AG09309 (cell line): Measurements from ENCODE around the gene C14orf93.

Source experiments
- DNase-seq: peaks from one replicate; pipeline ENCODE4 v3.0.0-alpha.2; 2010; ENCODE audit warnings: low read depth
- H3K4me3 ChIP-seq: 2 replicates; pipeline ENCODE4 v1.5.1; 2011; ENCODE audit warnings: mild to moderate bottlenecking, low read depth, low read length, moderate library complexity; ENCODE audit not compliant: control insufficient read depth
- TF ChIP-seq, protein P1 (sequence below): IDR thresholded peaks from 2 replicates; pipeline ENCODE4 v1.5.1; 2011; ENCODE audit warnings: mild to moderate bottlenecking, low read depth, low read length, inconsistent platforms; ENCODE audit not compliant: insufficient read depth, control insufficient read depth; ENCODE audit errors: missing control alignments

The C14orf93 gene

DNA sequence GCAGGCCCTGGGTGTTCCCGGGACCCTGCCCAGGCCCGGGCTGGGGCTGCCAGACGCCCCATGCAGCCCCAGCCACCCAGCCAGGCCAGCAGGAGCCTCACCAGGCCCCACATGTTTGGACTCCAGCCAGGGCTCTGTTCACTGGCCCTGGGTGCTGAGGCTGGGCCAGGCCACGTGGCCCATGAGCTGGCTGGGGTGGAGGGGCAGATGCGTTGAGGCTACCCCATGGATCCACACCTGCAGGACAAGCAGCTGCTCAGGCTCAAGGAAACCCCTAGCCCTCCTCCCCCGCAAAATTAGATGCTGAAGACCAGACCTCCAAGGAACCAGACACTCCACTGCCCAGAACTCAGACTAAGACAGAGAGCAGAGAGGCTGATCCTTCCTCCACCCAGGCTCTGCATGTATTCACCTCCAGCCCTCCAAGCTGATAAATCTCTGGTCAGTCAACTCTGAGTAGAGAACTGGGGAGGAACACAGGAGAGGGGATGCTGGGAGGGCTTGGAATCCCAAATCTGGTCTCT lies 45.7 kb upstream of the C14orf93 start:
- H3K4me3 ChIP-seq: no peak overlapping the region
- no peak for DNase-seq
- TF ChIP-seq, protein P1, sequence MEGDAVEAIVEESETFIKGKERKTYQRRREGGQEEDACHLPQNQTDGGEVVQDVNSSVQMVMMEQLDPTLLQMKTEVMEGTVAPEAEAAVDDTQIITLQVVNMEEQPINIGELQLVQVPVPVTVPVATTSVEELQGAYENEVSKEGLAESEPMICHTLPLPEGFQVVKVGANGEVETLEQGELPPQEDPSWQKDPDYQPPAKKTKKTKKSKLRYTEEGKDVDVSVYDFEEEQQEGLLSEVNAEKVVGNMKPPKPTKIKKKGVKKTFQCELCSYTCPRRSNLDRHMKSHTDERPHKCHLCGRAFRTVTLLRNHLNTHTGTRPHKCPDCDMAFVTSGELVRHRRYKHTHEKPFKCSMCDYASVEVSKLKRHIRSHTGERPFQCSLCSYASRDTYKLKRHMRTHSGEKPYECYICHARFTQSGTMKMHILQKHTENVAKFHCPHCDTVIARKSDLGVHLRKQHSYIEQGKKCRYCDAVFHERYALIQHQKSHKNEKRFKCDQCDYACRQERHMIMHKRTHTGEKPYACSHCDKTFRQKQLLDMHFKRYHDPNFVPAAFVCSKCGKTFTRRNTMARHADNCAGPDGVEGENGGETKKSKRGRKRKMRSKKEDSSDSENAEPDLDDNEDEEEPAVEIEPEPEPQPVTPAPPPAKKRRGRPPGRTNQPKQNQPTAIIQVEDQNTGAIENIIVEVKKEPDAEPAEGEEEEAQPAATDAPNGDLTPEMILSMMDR: no peak

DNA sequence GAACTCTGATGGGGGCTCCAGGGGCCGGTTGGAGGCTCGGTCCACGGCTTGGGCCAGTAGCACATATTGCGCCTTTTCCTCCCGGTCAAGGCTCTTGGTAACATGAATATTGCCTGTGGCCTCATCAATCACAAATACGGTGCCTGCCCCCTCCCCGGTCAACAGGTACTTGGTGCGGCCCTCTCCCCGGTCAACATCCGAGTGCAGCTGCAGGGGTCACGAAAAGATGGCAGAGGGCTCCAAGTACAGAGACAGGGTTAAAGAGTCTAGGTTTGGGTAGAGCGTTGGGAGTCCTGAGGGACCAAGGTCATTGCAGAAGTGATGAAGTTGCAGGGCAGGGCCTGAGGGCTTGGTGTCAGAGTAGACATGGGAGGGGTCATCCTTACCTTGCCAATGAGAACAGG lies 45.2 kb upstream of the C14orf93 start:
- no peak for DNase-seq
- TF ChIP-seq, protein P1: no peak
- H3K4me3 ChIP-seq: no peak overlapping the region

DNA sequence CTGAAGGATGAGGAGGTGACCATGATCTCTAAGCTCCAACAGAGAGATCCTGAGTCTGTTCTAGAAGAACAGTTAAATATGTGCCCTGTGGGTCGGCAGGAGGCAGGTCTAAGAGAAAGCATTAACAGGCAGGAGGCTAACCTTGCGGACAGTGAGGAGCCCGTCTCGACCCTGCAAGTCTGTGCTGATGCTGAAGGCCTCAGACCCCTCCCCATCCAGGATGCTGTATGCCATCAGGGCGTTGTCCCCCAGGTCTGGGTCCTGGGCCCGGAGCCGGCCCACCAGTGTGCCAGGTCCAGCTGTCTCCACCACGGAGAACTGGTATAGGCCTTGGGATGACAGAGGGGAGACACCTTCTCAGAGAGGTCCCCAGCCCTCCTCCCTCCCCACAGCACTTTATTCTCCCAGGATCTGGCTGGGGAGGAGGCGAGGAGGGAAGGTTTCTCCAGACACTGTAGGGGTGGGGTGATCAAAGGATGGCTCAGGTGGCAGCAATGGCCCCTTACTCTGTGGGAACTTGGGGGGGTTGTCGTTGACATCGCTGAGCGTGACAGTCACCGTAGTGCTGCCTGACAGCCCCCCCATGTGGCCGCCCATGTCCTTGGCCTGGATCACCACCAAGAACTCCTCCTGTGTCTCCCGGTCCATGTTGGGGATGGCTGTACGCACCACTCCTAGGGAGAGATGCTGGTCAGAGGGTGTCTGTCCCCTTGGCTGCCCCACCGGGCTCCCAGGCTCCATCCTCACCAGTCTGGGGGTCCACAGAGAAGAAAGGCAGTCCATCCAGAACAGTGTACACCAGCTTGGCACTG lies 44.3 kb upstream of the C14orf93 start:
- DNase-seq: no peak
- no peak overlapping the region for H3K4me3 ChIP-seq
- TF ChIP-seq, protein P1: peak; percentile 29

DNA sequence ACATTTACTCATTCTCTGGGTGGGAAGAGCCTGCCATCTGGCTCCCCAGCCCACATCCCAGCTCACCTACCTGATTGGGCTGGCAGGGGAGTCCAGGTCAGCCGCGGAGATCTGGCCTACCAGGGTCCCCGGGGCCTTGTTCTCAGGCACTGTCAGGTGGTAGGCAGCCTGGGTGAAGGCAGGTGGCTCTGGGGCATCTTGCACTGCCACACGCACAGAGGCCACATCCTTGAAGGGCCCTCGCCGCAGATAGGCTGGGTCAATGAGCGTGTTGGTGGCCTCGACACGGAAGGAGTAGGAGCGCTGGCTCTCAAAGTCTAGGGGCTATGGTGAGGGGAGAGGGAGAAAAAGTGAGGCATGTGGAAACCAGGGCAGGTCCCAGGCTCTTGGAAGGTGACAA lies 43.5 kb upstream of the C14orf93 start:
- TF ChIP-seq, protein P1: no peak
- no peak overlapping the region for H3K4me3 ChIP-seq
- DNase-seq: no peak

DNA sequence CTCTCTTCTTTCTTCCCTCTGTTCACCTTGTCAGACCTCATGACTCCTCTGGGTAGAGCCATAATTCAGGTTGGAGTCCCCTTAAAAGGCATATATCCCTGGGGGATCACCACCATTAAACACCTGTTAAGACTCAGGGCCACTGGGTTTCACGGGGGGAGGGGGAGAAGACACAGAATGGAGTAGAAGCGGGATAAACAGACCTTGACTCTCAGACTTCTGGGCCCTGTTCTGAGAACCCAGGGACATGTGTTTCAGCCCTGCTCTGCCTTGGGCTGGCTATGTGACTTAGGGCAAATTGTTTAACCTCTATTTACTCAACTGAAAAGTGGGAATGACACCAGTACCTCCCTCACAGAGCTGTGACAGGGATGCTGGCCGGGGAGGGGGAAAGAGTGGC lies 42.7 kb upstream of the C14orf93 start:
- H3K4me3 ChIP-seq: no peak overlapping the region
- no peak for DNase-seq
- TF ChIP-seq, protein P1: no peak

DNA sequence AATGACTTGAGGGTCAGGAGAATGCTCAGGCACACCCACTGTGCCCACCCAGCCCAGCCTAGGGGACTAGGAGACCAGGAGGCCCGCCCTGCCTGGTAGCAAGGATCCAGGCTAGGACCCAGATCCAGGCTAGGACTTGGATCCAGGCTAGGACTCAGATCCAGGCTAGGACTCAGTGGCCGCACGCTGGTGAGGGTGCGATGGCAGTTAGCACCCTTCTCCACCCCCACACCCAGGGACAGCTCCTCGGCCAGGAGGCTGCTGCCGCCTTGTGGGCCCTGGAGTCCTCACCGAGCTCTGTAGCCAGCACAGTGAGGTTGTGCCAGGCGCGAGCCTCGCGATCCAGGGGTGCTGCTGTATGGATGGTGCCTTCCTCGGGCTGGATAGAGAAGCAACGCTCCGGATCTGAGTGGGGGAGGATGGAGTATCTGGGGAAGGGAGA lies 42.3 kb upstream of the C14orf93 start:
- TF ChIP-seq, protein P1: peak; percentile 22
- no peak for DNase-seq
- no peak overlapping the region for H3K4me3 ChIP-seq
